NCI-H774 (cell line): ENCODE measurements around the gene ACAN.

ENCODE experiments used
- DNase-seq: peaks from one replicate; lab custom pipeline; 2025; lab: John Stamatoyannopoulos, UW

ACAN gene

DNA sequence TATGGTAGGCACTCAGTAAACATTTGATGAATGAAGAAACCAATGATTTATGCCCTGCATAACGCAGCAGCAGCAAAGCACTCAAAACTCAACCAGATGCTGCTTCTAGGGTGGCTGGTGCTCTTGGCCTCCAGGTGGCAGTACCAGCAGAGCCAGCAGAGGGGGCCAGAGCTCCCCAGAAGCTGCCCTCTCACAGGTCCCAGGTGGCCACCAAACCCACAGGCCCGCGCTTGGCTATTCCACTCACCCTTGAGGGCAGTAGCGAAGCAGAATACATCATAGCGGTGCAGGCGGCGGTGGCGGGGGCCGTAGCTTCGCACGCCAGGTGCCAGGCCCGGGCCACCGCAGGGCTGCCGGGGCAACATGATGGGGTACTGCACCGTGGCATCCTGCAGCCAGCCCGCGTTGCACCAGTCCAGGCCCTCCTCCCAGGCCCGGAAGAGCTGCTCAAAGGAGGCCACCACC, 75.5 kb downstream of the ACAN start:
- peak; percentile 52 for DNase-seq

GRCh38 chr15:88880944-88881740, 77.9 kb downstream of the ACAN start:
- no peak for DNase-seq

DNA sequence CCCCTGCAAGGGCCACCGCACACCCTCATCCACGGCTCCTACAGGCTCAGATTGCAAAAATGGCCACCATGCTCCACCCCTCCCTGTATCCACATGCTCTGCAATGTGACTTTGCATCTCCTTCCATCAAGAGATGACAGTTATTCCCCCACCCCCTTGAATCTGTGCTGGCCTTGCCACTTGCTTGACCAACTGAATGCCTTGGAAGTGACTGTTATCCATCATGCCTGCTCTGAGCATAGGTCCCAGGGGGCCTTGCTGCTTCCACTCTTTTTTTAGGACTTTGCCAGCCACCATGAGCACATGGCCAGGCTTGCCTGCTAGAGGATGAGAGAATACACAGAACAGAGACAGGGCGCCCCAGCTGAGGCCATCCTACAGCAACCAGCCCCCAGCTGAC, 78.5 kb downstream of the ACAN start:
- no peak for DNase-seq

DNA sequence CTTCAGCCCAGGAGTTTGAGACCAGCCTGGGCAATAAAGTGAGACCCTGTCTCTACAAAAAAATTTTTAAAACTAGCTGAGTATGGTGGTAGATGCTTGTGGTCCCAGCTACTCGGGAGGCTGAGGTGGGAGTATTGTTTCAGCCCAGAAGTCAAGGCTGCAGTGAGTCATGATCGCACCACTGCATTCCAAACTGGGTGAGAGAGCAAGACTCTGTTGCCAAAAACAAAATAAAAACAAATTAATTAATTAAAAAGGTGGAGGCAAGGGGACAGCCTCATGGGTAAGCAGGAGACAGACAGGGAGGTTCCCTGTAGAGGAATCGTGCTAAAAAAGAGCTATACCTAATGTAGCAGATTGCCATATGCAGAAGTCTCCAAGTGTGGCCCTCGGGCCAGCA, 79.5 kb downstream of the ACAN start:
- no peak for DNase-seq

DNA sequence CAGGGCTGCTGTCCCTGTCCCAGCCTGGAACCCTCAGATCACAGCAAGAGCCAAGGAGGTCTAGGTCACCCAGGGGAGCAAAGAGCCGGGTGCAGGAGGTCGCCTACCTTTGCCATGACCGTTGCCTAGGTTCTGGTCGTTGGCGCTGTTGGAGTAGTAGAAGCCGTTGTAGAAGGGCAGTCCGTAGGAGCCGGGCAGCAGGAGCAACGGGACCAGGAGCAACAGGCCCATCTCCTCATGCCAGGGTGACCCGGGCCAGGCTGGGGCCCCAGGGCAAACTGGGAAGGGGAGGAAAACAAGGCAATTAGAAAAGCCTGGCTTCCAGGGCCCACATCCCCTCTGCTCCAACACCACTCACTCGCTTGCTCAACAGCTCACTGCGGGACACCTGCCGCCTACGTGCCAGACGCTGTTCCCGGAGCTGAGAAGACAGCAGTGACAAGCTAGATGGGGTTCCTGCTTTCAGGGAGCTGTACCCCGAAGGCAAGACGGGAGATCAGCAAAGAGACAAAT, 83.9 kb downstream of the ACAN start:
- DNase-seq: no peak

- DNase-seq: no peak
Measured at GRCh38 chr15:88888719-88889118, 85.5 kb downstream of the ACAN start.

GRCh38 chr15:88890495-88890894, 87.3 kb downstream of the ACAN start:
- DNase-seq: no peak

DNA sequence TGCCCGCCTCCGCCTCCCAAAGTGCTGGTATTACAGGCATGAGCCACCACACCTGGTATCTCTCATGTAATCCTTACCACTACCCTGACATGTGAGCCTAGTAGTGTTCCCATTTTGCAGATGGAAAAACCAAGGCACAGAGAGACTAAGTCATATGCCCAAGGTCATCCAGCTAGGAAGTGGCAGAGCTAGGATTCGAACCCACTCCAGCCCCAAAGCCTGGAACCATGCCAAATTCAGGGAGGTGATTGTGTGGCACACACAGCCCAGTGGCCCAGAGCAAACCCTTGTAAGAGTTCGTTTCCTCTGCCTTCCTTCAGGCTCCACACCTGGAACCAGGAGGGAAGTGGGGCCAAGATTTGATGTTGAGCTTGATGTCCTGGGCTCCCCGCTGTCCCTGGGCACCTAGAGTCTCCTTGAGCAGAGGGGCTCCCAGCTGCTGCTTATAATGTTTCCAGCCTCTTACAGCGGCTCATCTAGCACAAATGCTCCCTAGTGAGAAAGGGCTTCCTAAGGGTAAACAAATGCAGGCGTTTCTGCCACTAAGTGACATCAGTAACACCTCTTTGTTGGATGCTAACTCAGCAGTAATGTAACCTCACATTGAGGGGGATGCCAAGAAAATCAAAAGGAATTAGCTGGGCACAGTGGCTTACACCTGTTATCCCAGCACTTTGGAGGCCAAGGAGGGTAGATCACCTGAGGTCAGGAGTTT, 88.5 kb downstream of the ACAN start:
- no peak for DNase-seq

GRCh38 chr15:88894348-88894818, 91.1 kb downstream of the ACAN start:
- DNase-seq: peak; percentile 29

DNA sequence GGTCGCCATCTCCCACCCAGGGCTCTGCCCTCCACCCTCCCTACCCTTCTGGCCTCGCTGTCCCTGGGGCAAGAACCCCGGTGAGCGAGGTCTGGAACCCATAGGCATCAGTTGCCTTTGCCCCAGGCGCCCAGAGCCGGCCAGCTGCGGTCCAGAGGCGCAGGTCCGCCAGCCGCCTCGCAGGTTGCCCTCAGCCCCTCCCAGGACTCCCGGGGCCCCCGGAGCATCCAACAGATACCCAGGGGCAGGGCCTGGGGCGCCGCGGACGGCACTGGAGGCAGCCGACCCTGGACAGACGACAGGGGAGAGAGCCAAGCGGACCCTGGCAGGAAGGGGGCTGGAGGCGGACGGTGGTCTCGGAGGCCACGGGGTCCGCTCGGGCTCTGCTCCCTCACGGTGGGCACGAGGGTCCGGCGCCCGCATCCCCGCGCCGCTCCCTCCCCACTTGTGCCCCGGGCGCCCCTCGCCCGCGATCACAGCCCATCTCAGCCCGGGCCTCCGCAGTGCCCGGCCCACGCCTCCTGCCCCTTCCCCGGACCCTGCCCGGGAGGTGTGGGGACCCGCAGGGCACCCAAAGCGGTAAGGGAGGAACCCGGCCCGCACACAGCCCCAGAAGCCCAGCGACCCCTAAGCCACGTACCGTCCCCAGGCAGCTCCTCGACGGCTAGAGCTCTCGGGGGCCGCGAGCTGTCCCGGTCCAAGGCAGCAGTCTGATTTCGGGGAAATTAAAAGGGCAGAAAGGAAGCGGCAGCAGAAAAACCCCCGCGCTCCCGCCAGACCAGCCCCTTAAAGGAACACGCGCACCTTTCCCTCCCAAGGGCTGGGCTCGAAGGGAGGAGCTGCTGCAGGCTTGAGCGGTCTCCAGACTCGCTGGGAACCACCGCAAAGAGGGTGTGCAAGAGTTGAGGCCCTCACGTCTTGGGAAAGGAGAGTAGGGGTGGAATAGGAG, 91.9 kb downstream of the ACAN start, which contains the start of gene HAPLN3:
TSS of gene HAPLN3 (minus strand) at position 726 of the 949 bp plus-strand sequence. CDS start 8,246 bp downstream, outside the sequence.
- DNase-seq: no peak

DNA sequence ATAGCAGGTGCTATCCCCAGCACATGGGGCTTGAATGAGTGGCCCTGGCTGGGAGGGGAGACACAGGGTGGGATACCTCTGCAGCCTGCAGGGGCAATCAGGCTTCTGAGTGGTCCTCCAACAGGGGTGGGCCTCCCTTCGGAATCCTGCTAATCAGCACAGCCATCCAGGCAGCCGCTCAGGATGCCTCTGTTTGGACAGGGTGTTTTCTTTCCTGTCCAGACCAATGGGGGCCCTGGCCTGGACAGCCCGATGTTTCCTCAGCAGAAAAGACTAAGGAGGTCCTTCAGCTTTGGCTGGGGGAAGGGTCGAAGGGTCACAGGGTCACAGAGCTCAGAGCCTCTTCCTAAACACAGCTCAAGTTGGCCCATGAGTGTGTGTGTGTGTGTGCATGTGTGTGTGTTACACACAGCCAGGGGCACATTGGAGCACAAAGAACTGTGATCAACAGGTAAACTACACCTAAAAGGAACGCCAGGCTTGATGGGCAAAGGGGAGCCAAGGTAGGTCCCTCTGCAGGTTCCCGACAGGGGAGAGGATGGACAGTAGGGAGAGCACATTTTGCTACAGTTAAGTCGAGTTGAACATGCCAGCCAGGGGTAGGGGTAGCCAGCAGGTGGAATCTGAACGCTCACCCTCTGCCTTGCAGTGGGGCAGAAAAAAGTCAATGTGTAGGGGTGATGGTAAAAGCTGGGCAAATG, 93.2 kb downstream of the ACAN start:
- DNase-seq: no peak

GRCh38 chr15:88897142-88897455, 93.9 kb downstream of the ACAN start:
- DNase-seq: no peak

DNA sequence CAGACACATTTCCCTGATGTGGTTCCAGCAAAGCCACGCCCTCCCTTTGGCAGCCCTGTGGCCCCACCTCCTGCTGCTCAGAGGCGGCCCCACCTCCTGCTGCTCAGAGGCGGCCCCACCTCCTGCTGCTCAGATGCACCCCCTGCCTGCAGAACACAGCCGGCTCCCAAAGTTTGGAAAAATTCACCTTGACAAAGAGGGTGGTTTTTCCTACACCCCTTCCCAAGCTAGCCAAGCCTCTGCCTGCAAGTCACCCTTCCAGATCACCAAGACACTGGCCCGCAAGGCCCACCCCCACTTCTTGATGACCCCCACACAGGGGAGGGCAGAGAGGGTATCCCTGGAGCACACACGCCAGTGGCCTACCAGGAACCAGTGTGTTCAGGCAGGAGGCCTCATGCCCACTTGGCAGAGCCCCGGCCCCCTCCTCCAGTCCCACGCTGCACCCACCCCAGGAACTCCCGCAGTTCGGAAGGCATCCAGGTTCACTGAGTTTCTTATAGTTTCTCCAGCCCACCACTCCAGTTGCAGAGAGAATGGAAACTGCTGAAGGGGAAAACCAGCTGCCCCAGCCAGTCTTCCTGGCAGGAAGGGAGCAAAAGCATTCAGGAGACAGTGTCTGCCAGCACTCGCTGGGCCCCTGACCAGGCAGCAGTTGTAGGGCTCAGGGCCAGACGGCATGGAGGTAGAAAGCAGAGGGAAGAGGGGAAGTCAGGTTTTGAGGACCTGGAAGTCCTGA, 94.4 kb downstream of the ACAN start:
- DNase-seq: peak; percentile 73

DNA sequence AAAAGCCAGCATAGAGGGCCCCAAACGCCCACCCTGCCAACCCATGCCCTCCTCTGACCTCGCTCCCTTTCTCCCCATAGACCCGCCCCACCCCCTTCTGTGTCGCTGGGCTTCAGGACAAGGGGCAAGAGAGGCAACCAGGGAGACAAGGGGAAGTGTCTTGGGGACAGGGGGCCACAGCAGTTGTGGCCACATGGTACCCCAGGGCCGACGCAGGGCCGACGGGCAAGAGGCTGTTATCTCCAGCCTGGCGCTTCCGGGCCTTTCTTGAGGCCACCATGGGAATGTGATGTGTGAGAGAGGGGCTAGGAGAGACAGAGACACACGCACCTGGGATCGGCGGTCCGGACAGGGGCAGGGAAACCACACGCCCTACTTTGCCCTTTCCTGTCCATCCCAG, 95.5 kb downstream of the ACAN start:
- DNase-seq: no peak

DNA sequence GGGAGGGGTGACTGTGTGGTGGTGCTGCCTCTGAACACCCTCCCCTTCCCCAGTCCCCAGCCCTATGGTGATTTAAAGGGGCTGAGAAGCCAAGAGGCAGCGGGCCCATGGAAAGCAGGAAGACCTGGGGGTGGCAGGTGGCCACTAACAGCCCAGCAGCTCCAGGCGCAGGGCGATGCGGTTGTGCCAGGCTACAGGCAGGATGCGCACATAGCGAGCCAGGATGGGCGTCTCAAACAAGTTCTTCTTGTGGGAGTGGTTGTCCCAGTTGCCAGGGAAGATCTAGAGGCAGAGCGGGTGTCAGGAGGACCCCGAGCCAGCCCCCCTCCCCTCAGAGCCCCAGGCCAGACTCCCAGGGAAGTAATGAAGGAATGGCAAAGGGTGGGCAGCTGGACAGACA, 96.0 kb downstream of the ACAN start:
- no peak for DNase-seq

DNA sequence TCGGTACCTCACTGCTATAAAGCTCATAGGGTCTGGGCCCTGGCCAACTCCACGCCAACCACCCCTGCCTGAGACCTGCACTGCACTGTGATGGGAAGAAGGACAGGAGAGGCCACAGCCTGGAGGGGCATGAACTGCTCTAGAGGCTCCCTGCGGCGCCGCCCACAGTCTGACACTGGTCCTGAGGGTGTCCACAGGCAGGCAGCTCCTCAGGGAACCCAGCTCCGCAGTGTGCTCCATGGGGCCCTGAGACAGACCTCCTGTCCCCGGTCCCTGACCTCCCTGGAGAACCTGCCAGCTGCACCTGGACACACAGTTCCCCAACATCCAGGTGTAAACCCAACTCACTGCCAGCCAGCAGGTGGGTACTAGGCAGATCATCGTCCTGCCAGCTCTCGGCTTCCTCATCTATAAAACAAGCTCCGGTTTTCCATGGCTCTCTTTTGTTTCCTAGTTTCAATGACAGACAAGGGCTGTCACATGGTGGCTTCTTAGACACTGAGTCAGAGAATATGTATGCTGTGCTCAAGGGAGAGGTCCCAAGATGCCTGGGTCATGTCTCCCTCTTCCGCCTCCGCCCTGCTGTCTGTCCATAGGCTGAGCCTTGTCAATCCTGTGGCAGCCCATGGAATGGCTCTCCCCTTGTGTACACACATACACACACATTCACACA, 97.2 kb downstream of the ACAN start:
- DNase-seq: no peak

DNA sequence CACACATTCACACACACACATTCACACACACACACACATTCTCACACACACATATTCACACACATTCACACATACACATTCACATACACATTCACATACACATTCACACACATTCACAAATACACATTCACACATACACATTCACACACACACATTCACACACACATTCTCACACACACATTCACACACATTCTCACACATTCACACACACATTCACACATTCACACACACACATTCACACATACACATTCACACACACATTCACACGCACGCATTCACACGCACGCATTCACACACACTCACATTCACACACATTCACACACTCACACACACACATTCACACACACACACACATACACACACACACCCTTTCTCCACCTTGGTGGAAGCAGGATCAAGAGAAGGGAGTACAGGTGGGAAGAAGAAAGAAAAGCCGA, 97.8 kb downstream of the ACAN start:
- DNase-seq: no peak

- DNase-seq: no peak
Measured at GRCh38 chr15:88901508-88902220, 98.4 kb downstream of the ACAN start.

GRCh38 chr15:88902221-88902835, 99.1 kb downstream of the ACAN start:
- DNase-seq: no peak
